NCI-H526 (cell line): ENCODE data around the gene SCYGR4.

Experiments
- DNase-seq, 2 experiments: peaks; one replicate each; lab custom pipeline; 2025; lab: John Stamatoyannopoulos, UW

SCYGR4 gene

GRCh38 chr2:227614246-227614645 is 3.1 kb upstream of the SCYGR4 start:
- DNase-seq: no peak

- no peak for DNase-seq
These were observed 2.6 kb upstream of the SCYGR4 start, which contains the start of gene SCYGR3 for GRCh38 chr2:227614740-227615139. SCYGR3 (minus strand) TSS chr2:227614840; CDS start chr2:227614840, 0 bp downstream.

GRCh38 chr2:227615181-227615580 is 2.1 kb upstream of the SCYGR4 start:
- no peak for DNase-seq

DNA sequence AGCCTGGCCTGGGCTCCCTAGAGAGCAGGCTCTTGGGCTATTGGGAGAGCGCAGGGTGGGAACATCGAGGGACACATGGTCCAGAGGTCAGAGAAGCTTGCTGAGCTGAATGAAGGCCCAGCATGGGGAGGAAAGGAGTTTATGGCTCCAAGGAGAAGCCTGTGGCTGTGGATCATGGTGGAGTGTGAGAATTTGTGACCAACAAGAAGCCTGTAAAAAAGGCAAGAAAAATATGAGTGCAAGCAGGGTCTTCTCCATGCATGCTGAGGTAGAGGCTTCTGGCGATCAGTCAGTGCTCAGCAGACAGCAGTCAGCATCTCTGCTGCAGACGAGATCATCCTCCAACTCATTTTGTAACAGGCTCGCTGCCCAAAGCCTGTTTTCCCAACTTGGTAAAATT is 1.4 kb upstream of the SCYGR4 start:
- no peak for DNase-seq

GRCh38 chr2:227616631-227617030 is 667 bp upstream of the SCYGR4 start:
- DNase-seq: no peak

- no peak for DNase-seq
These were observed 5.9 kb downstream of the SCYGR4 start for GRCh38 chr2:227623226-227623625.

DNA sequence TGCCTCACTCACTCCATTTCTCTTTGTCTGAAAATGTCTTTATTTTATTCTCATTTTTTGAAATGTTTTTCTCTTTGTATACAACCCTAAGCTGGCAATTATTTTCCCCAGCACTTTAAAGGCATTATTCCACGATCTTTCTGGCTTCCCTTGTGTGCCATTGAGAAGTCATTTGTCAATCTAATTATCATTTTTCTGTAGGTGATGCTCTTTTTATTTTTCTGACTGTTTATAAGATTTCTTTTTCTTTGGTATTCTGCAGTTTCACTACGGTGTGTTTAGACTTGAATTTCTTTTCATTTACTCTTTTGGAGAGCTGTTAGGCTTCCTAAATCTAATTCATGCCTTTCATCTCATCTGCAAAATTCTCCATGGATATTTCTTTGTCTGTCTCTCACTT is 8.1 kb downstream of the SCYGR4 start:
- no peak for DNase-seq

DNA sequence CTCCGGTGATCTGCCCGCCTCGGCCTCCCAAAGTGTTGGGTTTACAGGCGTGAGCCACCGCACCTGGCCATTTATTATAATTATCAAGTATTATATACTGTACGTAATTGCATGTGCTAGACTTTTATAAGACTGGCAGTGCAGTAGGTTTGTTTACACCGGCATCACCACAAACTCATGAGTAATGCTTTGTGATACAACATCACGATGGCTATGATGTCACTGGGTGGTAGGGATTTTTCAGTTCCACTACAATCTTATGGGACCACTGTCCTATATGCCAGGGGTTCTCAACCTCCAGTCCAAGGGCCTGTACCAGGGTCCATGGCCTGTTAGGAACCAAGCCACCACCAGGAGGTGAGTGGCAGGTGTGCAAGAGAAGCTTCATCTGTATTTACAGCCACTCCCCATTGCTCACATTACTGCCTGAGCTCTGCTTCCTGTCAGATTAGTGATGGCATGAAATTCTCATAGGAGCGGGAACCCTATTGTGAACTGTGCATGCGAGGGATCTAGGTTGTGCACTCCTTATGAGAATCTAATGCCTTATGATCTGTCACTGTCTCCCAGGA is 9.4 kb downstream of the SCYGR4 start:
- DNase-seq: no peak

GRCh38 chr2:227627769-227628168 is 10.5 kb downstream of the SCYGR4 start:
- no peak for DNase-seq

GRCh38 chr2:227629435-227629834 is 12.1 kb downstream of the SCYGR4 start:
- no peak for DNase-seq

DNA sequence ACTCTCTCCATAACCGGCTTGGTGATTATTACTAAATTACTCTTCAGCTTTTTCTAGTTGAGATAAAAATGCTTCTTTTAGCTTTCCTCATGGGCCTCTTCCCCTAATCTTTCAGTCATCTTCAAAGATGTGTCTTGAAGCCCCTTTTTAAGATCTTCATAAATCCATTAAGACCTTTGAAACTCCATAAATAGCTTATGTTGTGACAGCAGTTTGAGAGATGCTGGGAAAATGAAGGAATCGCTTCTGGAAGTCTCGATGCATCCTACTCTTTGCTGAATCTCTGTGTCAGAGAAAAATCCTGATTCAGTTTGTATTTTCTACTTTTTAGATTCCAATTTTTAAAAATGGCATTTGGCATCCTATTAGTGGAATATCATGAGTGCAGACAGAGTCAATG is 13.0 kb downstream of the SCYGR4 start:
- DNase-seq: no peak

DNA sequence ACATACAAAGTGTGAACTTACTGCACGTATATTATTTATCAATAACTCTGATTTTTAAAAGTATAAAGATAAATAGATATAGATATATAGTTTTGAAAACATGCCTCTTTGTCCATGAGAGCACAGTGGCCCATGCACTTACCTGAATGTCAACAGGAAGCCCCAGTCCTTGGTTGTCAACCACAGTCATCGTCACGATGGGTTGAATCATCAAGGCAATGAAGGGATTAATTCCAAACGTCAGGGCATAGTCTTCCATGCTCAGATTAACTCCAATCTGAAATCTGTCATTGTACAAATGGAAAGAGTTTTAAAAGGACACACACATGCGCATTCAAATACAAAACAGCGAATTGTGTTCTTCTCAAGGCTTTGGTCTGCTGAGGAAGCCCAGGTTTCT is 15.5 kb downstream of the SCYGR4 start:
- DNase-seq: no peak

DNA sequence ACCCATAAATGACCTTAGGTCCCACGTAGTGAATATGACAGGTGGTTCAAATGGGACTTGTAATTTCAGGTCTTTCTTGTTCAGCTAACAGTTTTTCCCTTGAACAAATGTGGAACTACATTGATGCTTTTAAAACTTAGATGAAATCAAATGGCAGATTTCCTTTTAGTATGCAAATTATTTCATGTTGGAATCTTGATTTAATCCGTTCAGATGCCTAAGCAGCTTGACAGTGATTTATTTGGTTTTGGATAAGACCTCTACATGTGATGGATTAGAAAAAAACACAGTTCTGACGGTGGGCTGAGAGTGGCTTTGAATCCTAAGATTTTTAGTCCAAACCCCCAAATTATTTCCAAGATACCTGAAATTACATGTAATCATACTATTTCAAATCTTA is 16.9 kb downstream of the SCYGR4 start:
- no peak for DNase-seq

DNA sequence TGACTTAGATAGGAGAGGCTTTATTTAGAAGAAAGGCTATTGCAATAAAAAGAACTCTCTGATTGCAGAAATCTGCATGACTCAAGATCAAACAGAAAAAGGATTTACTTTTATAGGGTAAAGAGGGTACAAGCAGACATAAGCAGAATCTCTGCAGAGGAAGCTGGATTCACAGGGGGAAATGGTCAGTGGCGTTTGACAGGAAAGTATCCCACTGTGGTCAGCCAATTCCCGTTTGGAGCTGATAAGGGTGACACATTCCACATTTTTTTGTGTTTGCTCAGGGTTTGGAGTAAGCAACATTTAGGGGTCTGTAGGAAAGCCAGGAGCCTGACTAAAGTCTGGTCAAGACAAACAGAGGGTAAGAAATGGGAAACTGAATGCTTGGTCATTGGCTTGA is 25.4 kb downstream of the SCYGR4 start:
- no peak for DNase-seq

DNA sequence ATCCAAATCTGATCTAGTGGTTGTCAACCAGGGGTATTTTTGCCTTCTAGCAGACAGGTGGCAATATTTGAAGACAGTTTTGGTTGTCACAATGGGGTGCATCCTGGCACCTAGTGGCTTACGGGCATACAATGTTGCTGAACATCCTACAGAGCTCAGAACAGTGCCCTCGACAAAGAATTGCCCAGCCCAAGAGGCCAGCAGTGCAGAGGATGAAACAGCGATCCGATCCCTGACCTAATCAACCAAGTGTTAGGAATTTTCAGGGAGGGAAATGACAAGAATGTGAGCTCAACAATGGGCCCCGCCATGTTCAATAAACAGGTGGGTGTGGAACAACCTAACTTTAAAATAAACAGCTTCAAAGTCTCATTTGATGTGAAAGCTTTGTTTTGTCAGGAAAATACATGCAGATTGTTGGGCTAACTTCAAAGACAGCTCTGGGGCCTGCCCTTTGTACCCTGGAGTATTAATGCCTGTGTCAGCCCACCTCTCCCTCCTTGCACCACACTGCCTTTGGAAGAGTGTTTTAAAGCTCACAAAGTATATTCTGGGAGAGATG is 26.8 kb downstream of the SCYGR4 start:
- DNase-seq: no peak

- no peak for DNase-seq
These were observed 36.1 kb downstream of the SCYGR4 start for GRCh38 chr2:227653419-227653818.

DNA sequence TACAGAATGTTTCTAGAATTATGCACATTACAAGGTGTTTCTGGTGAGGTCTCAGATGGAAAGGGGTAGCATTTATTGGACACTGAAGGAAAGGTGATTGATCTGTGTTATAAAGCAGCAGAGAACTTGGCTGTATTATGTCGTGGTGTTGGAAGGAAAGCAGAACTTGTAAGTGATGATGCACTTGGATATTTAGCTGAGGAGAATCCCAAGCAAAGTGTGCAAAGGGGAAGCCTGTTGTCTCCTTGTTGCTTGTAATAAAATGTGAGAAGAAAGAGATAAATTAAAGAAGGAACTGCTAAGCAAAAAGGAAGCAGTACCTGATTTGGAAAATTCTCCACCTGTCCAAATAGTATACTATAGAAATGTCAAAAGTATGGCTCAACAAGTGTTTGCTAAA is 37.1 kb downstream of the SCYGR4 start:
- DNase-seq: no peak

DNA sequence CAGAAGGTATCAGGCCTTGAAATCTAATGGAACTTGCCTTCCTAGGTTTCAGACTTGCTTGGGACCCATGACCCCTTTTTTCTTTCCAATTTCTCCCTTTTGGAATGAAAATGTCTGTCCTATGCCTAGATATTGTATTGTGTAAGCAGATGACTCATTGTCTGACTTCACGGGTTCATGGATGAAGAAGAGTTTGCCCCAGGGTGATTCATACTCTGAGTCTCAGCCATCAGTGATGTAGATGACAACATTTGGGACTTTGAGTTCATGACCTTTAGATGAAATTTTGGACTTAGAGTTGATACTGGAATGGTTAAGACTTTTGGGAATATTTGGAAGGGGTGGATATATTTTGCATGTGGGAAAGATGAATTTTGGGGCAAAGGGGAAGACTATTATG is 38.2 kb downstream of the SCYGR4 start:
- DNase-seq: no peak

DNA sequence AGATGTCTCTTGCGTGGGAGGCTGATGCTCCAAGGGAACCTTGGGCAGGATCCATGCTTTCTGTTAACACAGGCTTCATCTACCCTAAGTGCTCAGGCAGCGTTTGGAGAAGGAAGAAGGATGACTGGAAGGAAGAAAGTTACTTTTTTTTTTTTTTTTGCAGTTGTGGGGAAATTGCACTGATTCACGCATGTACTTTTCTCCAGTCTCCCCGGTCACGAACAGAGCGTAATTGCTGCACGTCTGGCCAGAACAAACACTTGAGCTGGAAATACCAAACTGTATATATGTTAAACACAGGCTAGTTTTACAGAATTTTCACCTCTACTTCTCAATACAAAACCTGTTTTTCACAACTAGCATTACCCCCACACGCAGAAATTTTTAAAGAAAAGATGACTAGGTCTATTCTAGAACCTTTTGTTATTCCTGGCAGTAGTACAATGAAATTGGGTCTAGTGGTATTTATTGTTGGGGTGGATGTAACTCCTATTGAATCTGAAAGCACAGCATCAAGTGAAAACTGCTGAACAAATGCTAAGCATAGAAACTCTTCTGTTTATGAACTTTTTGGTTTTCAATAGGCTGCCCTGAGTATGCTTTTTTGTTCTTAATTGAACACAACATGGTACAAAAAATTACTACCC is 40.0 kb downstream of the SCYGR4 start:
- no peak for DNase-seq

- no peak for DNase-seq
These were observed 43.8 kb downstream of the SCYGR4 start for GRCh38 chr2:227661025-227661649.

DNA sequence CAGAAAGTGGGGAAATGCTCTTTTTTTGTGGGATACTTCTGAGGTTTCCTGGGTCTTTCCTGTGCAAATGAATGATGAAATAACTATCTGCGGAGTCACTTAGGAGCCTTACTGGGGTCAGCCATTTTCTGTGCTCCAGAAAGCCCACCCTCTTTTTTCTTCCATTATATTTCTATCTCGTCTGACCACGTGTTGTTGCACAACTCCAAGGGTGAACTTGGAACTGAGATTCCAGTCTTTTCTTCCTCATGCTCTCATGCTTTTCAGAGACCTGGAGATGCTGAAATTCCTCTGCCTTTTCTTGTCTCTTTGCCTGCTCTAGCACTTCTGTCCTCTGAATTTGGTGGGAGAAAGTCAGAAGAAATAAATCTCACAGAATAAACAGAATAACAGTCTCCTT is 44.5 kb downstream of the SCYGR4 start:
- DNase-seq: no peak

DNA sequence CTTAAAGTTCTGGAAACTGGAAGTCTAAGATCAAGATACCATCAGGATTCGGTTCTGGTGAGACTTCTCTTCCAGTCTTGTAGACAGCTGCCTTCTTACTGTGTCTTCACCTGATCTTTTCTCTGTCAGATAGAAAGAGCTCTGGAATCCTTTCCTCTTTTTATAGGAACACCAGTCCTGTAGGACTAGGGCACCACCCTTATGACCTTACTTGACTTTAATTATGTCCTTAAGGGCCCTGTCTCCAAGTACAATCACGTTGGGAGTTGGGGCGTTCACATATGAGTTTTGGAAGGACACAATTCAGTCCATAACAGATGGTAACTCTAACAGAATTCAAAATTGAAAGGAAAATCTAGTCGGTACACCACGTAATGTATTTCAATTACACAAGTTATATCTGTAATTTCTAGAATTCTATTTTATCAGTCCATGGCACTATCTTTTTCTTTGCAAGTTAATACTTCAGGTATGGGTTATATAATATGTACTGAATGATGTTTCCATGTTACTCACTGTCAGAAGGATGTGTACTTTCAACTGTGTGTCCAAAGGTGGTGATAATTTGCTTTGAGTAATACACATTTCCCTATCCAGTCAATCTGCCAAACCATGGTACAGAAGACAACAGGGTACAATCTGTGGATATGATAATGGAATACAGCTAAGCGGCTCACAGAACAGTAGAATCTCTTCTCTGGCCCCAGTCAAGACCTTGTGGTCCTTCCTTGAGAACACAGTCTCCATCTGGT is 48.1 kb downstream of the SCYGR4 start:
- no peak for DNase-seq
